Glutamatergic neuron (in vitro differentiated cells): Measurements from ENCODE around the gene MSH3. TPM values are rescaled to one million over a fixed set of nuclear protein-coding genes. Genes with fewer than 3 reads are reported as not detected.
"Not testable (repeated sequence)": the region's sequence is repeated elsewhere in the genome, so short reads cannot be mapped to it uniquely, and the experiment has no call there.

Experiments
- DNase-seq: peaks from one replicate; pipeline ENCODE4 v3.0.0; 2022
- H3K27ac Mint-ChIP-seq: one replicate; pipeline ENCODE4 v1.8.0; 2020; ENCODE audit warnings: mild to moderate bottlenecking, mixed read lengths, inconsistent platforms; ENCODE audit not compliant: unreplicated experiment
- H3K27me3 Mint-ChIP-seq: one replicate; pipeline ENCODE4 v1.8.0; 2020; ENCODE audit warnings: mild to moderate bottlenecking, moderate library complexity, mixed read lengths, inconsistent platforms; ENCODE audit not compliant: unreplicated experiment
- H3K36me3 Mint-ChIP-seq: one replicate; pipeline ENCODE4 v1.8.0; 2020; ENCODE audit warnings: mild to moderate bottlenecking, mixed read lengths, inconsistent platforms; ENCODE audit not compliant: unreplicated experiment
- H3K4me1 Mint-ChIP-seq: one replicate; pipeline ENCODE4 v1.8.0; 2020; ENCODE audit warnings: mild to moderate bottlenecking, low read depth, mixed read lengths, inconsistent platforms; ENCODE audit not compliant: unreplicated experiment
- H3K4me3 Mint-ChIP-seq: one replicate; pipeline ENCODE4 v1.8.0; 2020; ENCODE audit warnings: mild to moderate bottlenecking, mixed read lengths, inconsistent platforms; ENCODE audit not compliant: unreplicated experiment
- H3K9me3 Mint-ChIP-seq: one replicate; pipeline ENCODE4 v1.8.0; 2020; ENCODE audit warnings: mild to moderate bottlenecking, moderate library complexity, mixed read lengths, inconsistent platforms; ENCODE audit not compliant: unreplicated experiment
- CTCF ChIP-seq: fragments of 200-600 bp; sonication (generic); IDR thresholded peaks from one replicate; pipeline ENCODE4 v1.5.0; 2021; ENCODE audit not compliant: partially characterized antibody, unreplicated experiment
- total RNA-seq: library from RNA; stranded (reverse); fragmentation: NEBNext Ultra II Directional; extraction: Animal tissue kit (Norgen Biotek cat#: 25700); gene quantifications from one replicate; pipeline ENCODE4 v1.2.1, GENCODE V29; 2021; ENCODE audit not compliant: unreplicated experiment

MSH3 gene
- total RNA-seq, 1 donor from 2014 or later = 14.4 TPM

GRCh38 chr5:80784451-80784850, 130.0 kb downstream of the MSH3 start:
- H3K27me3 Mint-ChIP-seq = peaks cover 2% of the 10 kb centered on the region
- TF ChIP-seq CTCF = no peak
- no peaks in the 10 kb centered on the region for H3K9me3 Mint-ChIP-seq
- H3K4me3 Mint-ChIP-seq = no peak overlapping the region
- no peak for DNase-seq
- no peak overlapping the region for H3K27ac Mint-ChIP-seq
- no peaks in the 10 kb centered on the region for H3K36me3 Mint-ChIP-seq
- no peaks in the 10 kb centered on the region for H3K4me1 Mint-ChIP-seq

- not testable (repeated sequence) for H3K27me3 Mint-ChIP-seq, H3K27ac Mint-ChIP-seq, H3K36me3 Mint-ChIP-seq, DNase-seq, H3K4me3 Mint-ChIP-seq, H3K9me3 Mint-ChIP-seq, H3K4me1 Mint-ChIP-seq
These were observed 135.0 kb downstream of the MSH3 start for GRCh38 chr5:80789319-80790016.

- TF ChIP-seq CTCF = no peak
- no peaks in the 10 kb centered on the region for H3K4me1 Mint-ChIP-seq
- H3K4me3 Mint-ChIP-seq = no peak overlapping the region
- H3K27me3 Mint-ChIP-seq = peaks cover 2% of the 10 kb centered on the region
- no peak for DNase-seq
- H3K27ac Mint-ChIP-seq = no peak overlapping the region
- H3K36me3 Mint-ChIP-seq = no peaks in the 10 kb centered on the region
- no peaks in the 10 kb centered on the region for H3K9me3 Mint-ChIP-seq
These were observed 136.2 kb downstream of the MSH3 start for GRCh38 chr5:80790698-80791097.

- TF ChIP-seq CTCF = no peak
- no peaks in the 10 kb centered on the region for H3K9me3 Mint-ChIP-seq
- no peak overlapping the region for H3K4me3 Mint-ChIP-seq
- H3K27ac Mint-ChIP-seq = no peak overlapping the region
- H3K36me3 Mint-ChIP-seq = no peaks in the 10 kb centered on the region
- H3K4me1 Mint-ChIP-seq = peaks cover 12% of the 10 kb centered on the region
- no peaks in the 10 kb centered on the region for H3K27me3 Mint-ChIP-seq
- DNase-seq = no peak
These were observed 138.9 kb downstream of the MSH3 start for GRCh38 chr5:80793354-80793753.

- H3K4me1 Mint-ChIP-seq = peaks cover 15% of the 10 kb centered on the region
- TF ChIP-seq CTCF = no peak
- H3K9me3 Mint-ChIP-seq = no peaks in the 10 kb centered on the region
- H3K4me3 Mint-ChIP-seq = peak overlapping the region; percentile 12
- no peaks in the 10 kb centered on the region for H3K36me3 Mint-ChIP-seq
- H3K27me3 Mint-ChIP-seq = peaks cover 3% of the 10 kb centered on the region
- H3K27ac Mint-ChIP-seq = peak overlapping the region; percentile 65
- DNase-seq = peak; percentile 26
These were observed 142.4 kb downstream of the MSH3 start for GRCh38 chr5:80796846-80797245.
